Stimulated activated CD4-positive, alpha-beta T cell treated with anti-CD3 and anti-CD28 coated beads, TNF-alpha, amount 100 ng/mL, for 1 hour (primary cell): Measurements from ENCODE around the gene OCIAD2.
"Not testable (repeated sequence)": the region's sequence is repeated elsewhere in the genome, so short reads cannot be mapped to it uniquely, and the experiment has no call there.

Experiments used
- DNase-seq, 3 donors: peaks; one replicate each; pipeline ENCODE4 v3.0.0-alpha.2; 2020; ENCODE audit warnings: low read depth in 3 of 3, low spot score in 1 of 3

The OCIAD2 gene

DNA sequence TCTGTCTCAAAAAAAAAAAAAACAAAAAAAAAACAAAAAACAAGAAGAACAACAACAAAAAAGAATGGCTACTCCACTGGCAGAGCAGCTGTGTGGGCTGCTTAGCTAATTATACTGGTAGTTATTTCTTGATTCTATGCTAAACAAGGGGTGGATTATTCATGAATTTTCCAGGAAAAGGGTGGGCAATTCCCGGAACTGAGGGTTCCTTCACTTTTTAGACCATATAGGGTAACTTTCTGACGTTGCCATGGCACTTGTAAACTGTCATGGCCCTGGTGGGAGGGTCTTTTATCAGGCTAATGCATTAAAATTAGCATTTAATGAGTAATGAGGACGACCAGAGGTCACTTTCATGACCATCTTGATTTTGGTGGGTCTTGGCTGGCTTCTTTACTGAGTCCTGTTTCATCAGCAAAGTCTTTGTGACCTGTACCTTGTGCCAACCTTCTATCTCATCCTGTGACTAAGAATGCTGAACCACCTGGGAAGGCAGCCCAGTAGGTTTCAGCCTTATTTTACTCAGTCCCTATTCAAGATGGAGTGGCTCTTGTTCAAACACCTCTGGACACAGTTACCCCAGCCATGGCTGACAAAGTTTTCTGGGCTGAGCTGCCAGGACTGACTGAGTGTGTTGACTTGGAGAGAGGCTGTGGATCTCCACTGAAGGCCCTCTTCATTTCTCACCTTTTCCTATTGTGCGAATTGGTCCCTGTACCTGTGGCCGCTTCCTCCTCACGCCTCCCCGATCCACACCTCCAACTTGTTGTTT is 1.3 kb upstream of the OCIAD2 start:
- no peak for DNase-seq

GRCh38 chr4:48905363-48906015 is 1.1 kb downstream of the OCIAD2 start:
- no peak for DNase-seq

DNA sequence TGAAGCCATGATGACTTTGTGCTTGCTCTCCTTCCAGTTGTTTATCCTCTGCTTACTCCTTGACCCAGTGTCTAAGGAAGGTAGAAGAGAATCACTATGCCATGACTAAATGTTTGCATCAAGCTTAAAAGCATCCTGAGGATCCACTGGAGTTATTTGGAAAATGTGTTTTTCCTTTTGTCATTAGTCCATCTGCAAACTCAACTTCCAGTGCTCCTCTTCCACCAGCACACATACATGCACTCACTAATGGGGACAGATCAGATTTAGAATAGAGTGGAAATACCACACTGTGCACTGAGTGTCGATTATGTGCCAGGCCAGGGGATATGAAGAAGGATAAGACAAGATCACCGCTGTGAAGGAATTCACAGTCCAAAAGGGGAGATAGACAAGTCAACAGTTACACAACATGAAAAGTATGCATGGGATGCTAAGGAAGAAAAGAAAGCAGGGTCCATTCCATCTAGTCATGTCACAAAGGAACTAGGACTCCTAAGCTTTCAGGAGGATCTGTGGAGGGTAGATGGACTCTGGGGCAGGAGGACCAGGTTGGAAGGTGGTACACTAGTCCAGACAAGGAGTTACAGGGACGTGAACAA is 1.9 kb downstream of the OCIAD2 start:
- no peak for DNase-seq

DNA sequence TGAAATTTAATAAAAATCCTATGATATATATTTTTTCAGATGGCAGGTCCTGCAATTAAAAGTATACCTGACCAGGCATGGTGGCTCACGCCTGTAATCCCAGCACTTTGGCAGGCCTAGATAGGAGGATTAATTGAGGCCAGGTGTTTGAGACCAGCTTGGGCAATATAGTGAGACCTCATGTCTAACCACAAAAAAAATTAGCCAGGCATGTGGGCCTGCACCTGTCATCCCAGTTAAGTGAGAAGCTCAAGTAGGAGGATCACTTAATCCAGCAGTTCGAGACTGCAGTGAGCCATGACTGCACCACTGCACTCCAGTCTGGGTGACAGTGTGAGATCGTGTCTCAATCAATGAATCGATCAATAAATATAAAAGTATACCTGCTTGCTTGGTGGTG is 2.5 kb downstream of the OCIAD2 start:
- DNase-seq: no peak

DNA sequence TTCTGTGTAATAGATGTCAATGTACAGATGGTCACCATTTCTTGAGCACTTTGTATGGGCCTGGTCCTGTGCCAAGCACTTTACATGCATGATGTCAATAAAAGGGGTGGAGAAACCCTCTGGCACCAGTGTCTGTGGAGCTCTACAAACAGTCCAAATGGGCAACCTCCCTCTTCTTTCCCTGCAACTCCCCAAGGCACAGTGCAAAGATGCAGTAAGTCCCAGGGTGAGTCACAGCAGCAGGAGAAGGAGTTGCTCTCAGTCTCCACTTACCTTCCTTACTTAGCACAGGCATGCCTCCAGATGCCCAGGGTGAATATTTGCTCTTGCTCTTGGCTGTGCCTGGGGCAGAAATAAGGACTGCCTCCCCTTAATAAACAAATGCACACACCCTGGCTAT is 4.3 kb downstream of the OCIAD2 start:
- DNase-seq: no peak

DNA sequence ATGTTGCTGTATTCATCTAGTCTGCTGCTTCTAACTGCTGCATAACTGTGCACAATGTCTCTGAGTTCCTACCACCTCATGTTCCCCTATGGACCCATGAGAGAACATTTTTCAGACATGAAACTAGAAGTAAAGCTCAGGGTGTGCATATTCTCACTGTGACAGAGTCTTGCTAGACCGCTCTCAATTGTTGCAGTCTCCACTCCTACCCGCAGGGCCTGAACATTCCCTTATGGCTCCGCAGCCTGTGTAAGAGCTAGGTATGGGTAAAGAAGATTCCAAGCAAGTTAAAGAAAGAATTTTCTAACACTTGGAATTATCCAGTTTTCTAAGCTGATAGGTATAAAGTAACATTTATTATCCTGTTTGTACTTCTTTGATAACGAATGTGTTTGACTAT is 5.4 kb downstream of the OCIAD2 start:
- DNase-seq: no peak

DNA sequence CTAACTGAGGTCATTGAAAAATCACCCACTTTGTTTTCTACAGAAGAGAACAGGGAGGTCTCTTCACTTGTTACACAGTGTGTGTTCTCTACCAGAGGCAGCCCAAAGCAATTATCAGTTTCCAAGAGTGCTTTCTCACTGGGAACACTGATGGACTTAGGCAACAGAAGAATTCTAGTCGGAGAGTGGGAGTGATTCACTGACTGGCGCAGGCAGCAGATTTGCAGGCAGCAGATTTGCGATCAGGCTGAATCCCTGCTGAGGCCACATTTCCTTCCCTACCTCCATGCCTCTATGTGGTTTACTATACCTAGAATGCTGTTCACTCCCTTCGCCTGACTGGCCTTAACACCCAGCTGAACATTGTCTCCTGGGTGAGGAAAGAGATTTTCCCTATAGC is 6.6 kb downstream of the OCIAD2 start:
- no peak for DNase-seq

- DNase-seq: no peak
Measured at GRCh38 chr4:48899432-48899749, 7.2 kb downstream of the OCIAD2 start.

DNA sequence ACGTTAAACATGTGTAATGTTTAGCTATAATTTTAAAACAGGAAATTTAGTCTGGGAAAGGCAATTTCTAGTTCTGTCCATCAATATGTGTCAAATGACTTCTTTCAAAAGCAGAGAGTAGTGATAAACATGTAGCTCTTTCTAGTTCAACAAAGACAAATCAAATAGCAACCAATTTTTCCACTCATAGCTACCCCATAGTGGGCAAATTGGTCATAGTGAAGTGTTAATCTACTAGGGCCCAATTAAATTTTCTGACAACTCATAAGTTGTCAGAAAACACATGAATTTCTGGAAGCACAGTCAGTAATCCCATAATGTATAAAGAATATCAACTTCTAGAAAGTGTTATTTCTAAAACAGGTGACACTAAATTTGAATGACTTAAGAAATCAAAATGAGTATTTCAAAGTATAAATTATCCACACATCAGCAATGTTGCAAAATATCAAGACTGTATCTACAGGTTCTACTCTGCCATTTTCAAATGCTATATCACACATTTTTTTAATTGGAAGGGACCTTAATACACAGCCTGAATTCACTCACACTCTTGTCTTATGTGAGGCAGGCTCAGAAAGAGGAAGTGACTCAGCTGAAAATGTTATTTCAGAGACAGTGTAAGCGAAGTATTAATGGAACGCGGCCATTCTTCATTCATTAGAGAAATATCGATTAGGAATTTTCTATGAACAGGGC is 7.7 kb downstream of the OCIAD2 start:
- no peak for DNase-seq

DNA sequence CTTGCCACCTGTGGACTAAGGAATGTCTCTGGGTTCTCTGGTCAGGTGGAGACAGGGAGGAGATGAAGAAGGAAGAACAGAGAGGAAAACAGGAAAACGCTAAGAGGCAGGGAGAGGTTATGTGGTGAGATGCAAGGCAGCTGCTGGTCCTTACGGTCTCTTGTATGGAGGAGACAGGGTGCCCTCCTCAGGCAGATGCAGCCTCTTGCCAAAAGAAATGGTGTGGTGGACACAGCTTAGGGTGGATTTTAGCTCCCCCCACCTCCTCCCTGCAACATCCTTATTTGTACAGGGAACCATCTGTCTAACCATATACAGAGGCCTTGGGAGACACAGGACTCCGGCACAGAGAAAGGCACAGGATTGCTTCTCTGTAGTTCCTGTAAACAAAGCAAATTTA is 9.7 kb downstream of the OCIAD2 start:
- no peak for DNase-seq

- no peak for DNase-seq
Measured at GRCh38 chr4:48891028-48891619, 15.4 kb downstream of the OCIAD2 start.

DNA sequence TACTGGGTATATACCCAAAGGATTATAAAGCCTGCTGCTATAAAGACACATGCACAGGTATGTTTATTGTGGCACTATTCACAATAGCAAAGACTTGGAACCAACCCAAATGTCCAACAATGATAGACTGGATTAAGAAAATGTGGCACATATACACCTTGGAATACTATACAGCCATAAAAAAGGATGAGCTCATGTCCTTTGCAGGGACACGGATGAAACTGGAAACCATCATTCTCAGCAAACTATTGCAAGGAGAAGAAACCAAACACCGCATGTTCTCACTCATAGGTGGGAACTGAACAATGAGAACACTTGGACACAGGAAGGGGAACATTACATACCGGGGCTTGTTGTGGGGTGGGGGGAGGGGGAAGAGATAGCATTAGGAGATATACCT is 16.8 kb downstream of the OCIAD2 start:
- not testable (repeated sequence) for DNase-seq

- not testable (repeated sequence) for DNase-seq
Measured at GRCh38 chr4:48881646-48882045, 24.9 kb downstream of the OCIAD2 start.

DNA sequence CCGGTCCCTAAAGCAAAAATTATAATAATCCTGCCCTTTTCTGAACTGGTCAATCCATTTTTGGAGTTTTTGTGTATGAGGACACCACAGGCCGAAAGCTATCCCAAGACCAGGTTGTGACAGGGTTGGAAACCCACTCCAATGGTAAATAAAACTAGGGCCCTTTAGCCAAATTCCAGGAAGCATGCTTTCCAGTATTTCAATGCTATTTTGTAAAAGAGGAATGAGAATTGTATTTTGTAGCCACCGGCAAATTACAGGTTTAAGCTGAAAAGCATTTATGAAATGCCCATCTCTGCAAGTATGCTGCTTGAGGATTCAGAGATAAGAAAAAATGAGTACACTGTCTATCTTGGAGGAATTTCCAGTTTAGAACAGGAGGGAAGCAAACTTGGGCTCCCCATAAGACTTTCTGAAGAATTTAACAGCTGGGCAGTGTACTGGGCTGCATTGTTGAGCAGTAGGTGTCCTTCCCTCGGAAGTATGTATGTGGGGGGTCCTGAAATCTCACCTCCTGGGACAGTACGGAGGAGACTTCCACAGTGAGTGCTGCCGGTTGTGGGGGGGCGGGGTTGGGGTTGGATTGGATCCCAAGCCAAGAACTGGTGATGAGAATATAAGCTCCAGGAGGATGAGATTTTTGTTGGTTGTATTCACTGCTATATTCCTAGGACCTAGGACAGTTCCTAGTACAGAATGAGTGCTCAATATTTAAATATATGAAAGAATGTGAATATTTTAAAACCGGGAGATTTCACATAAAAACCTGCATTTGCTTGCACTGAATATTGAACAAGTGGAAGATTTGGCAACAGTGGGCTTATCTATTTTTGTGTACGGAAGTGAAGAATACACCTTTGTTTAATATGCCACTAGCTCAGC is 26.8 kb downstream of the OCIAD2 start:
- DNase-seq: no peak

DNA sequence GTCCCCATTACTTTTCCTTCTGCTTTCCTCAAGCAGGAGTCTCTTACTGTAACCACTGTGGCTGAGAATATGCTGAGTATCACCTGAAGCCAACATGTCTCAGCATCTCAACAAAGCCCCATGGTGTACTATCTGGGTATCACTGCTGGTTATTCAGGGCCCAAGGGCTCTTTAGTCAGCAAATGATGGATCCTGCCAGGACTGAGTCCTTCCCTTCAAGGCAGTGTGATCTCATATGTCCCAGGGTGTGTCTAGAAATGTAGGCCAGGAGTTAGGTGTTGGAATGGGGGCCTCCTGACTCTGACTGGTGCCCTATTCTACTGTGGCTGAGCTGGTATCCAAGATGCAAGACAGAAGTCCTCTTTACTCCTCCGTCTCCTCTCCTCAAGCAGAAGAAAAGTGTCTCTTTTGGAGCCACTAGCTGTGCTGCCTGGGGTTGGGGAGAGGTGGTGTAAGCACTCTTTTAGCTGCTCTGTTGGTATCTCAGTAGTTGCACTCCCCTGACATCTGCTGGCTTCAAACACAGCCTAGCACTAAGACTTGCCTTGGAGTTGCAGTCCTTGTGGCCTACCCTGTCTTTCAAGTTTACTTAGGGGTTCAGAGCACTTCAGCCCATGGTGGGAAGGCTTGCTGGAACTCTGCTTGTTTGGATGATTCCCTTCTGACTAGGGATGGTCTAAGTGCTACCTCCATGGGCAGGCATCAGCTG is 28.6 kb downstream of the OCIAD2 start:
- no peak for DNase-seq

DNA sequence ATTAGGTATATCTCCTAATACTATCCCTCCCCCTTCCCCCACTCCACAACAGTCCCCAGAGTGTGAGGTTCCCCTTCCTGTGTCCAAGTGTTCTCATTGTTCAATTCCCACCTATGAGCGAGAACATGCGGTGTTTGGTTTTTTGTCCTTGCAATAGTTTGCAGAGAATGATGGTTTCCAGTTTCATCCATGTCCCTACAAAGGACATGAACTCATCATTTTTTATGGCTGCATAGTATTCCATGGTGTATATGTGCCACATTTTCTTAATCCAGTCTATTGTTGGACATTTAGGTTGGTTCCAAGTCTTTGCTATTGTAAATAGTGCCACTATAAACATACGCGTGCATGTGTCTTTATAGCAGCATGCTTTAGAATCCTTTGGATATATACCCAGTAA is 41.9 kb downstream of the OCIAD2 start:
- DNase-seq: not testable (repeated sequence)

DNA sequence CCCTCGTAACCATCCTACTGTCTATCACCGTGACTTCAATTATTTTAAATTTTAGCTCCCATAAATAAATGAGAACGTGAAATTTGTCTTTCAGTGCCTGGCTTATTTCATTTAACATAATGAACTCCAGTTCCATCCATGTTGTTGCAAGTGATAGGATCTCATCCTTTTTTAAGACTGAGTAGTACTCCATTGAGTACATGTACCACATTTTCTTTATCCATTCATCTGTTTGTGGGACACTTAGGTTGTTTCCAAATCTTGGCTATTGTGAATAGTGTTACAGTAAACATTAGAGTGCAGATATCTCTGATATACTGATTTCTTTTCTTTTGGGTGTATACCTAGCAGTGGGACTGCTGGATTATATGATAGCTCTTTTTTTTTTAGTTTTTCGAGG is 42.8 kb downstream of the OCIAD2 start:
- DNase-seq: no peak

GRCh38 chr4:48862661-48863060 is 43.9 kb downstream of the OCIAD2 start:
- DNase-seq: no peak

- no peak for DNase-seq
Measured at GRCh38 chr4:48862038-48862437, 44.5 kb downstream of the OCIAD2 start.

DNA sequence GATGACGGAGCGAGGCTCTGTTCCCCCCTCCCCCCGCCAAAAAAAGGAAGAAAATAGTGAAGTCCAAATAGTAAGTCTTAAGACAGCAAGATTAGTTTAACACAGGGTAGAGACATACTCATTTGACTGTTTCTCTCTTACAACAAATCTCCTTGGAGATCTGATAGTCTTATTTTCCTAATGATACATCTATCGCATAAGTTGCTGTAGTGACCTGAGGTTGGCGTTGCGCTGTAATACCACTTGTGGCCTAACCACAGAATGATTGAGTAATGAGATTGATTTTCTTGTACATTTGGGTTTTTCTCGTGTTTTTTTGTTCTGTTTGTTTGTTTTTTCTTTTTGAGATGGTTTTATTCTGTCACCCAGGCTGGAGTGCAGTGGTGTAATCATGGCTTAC is 48.4 kb downstream of the OCIAD2 start:
- DNase-seq: no peak
